RCC 7860 (cell line): ENCODE measurements around the gene SLC37A2.

Experiments used
- DNase-seq: peaks from one replicate; pipeline ENCODE4 v3.0.0-alpha.2; 2015; ENCODE audit warnings: low spot score
- FAIRE-seq: peaks from 2 replicates; lab custom pipeline; 2012; peaks lifted over from hg19 to GRCh38; lab: Jason Lieb, UNC

Gene SLC37A2

GRCh38 chr11:125105926-125106325, 42.8 kb downstream of the SLC37A2 start:
- FAIRE-seq (no peak), DNase-seq (no peak)

GRCh38 chr11:125108469-125108868, 45.4 kb downstream of the SLC37A2 start:
- no peak for DNase-seq
- no peak for FAIRE-seq

- DNase-seq (no peak), FAIRE-seq (no peak)
Measured at GRCh38 chr11:125110506-125110905, 47.4 kb downstream of the SLC37A2 start.

GRCh38 chr11:125111001-125111342, 47.9 kb downstream of the SLC37A2 start:
- no peak for DNase-seq
- FAIRE-seq: no peak

GRCh38 chr11:125111343-125112207, 48.5 kb downstream of the SLC37A2 start, which contains the start of gene TMEM218:
Gene TMEM218, minus strand, starts transcription at chr11:125111626. Its CDS starts 9,385 bp downstream, at chr11:125102241.
- DNase-seq (peak; percentile 96), FAIRE-seq (peak; percentile 89)

GRCh38 chr11:125112208-125112604, 49.1 kb downstream of the SLC37A2 start:
- no peak for FAIRE-seq
- DNase-seq: no peak

- no peak for DNase-seq
Measured at GRCh38 chr11:125114518-125114917, 51.4 kb downstream of the SLC37A2 start.

GRCh38 chr11:125117429-125117828, 54.3 kb downstream of the SLC37A2 start:
- DNase-seq (no peak), FAIRE-seq (no peak)

More at GRCh38 chr11:125114518-125114917, 51.4 kb downstream of the SLC37A2 start:
- no peak for FAIRE-seq

GRCh38 chr11:125123194-125123946, 60.3 kb downstream of the SLC37A2 start:
- FAIRE-seq: no peak
- no peak for DNase-seq

GRCh38 chr11:125123947-125124617, 61.0 kb downstream of the SLC37A2 start:
- DNase-seq (peak; percentile 30), FAIRE-seq (no peak)

- DNase-seq (no peak), FAIRE-seq (no peak)
Measured at GRCh38 chr11:125124618-125124992, 61.5 kb downstream of the SLC37A2 start.

GRCh38 chr11:125128450-125128849, 65.3 kb downstream of the SLC37A2 start:
- FAIRE-seq: no peak
- DNase-seq: no peak

GRCh38 chr11:125129316-125129993, 66.3 kb downstream of the SLC37A2 start:
- FAIRE-seq (no peak), DNase-seq (no peak)

- FAIRE-seq (no peak), DNase-seq (no peak)
Measured at GRCh38 chr11:125132071-125132470, 69.0 kb downstream of the SLC37A2 start.

GRCh38 chr11:125132596-125132995, 69.5 kb downstream of the SLC37A2 start:
- FAIRE-seq: no peak

GRCh38 chr11:125136001-125136400, 72.9 kb downstream of the SLC37A2 start:
- no peak for FAIRE-seq
- no peak for DNase-seq

More at GRCh38 chr11:125132596-125132995, 69.5 kb downstream of the SLC37A2 start:
- no peak for DNase-seq

- DNase-seq (no peak), FAIRE-seq (no peak)
Measured at GRCh38 chr11:125138966-125139365, 75.9 kb downstream of the SLC37A2 start.

GRCh38 chr11:125139778-125140177, 76.7 kb downstream of the SLC37A2 start:
- FAIRE-seq (no peak), DNase-seq (no peak)
